Neural cell (in vitro differentiated cells): ENCODE results near the gene VSNL1.

ENCODE experiments used
- EP300 ChIP-seq: fragments of 450-650 bp; conservative IDR thresholded peaks from 2 replicates; pipeline ENCODE4 v1.6.1; 2014; ENCODE audit warnings: antibody characterized with exemption, mild to moderate bottlenecking, moderate library complexity; ENCODE audit not compliant: poor library complexity, severe bottlenecking
- EZH2 ChIP-seq: fragments of 200-600, 300-800 bp; shearing (Covaris generic), sonication (generic); IDR thresholded peaks from 2 replicates; pipeline ENCODE4 v1.6.1; 2014; ENCODE audit warnings: antibody characterized with exemption, low read length, borderline replicate concordance, mild to moderate bottlenecking; ENCODE audit not compliant: insufficient read depth, poor library complexity, severe bottlenecking
- POLR2AphosphoS5 ChIP-seq: IDR thresholded peaks from 2 replicates; pipeline ENCODE4 v1.6.1; 2012
- RAD21 ChIP-seq: fragments of 450-650 bp; conservative IDR thresholded peaks from 2 replicates; pipeline ENCODE4 v1.6.1; 2014; ENCODE audit warnings: antibody characterized with exemption, mild to moderate bottlenecking, moderate library complexity
- SMC3 ChIP-seq: fragments of 450-650 bp; conservative IDR thresholded peaks from 2 replicates; pipeline ENCODE4 v1.6.1; 2014; ENCODE audit warnings: antibody characterized with exemption, mild to moderate bottlenecking, moderate library complexity; ENCODE audit not compliant: poor library complexity
- TAF1 ChIP-seq: IDR thresholded peaks from 2 replicates; pipeline ENCODE4 v1.6.1; 2012; ENCODE audit warnings: low read depth
- TF ChIP-seq, protein P1 (sequence below): fragments of 450-650 bp; IDR thresholded peaks from 2 replicates; pipeline ENCODE4 v1.5.1; 2014; ENCODE audit warnings: antibody characterized with exemption, mild to moderate bottlenecking, moderate library complexity; ENCODE audit not compliant: poor library complexity, severe bottlenecking
- TF ChIP-seq, protein P2 (sequence below): IDR thresholded peaks from 2 replicates; pipeline ENCODE4 v1.6.1; 2012; ENCODE audit warnings: borderline replicate concordance

DNA sequence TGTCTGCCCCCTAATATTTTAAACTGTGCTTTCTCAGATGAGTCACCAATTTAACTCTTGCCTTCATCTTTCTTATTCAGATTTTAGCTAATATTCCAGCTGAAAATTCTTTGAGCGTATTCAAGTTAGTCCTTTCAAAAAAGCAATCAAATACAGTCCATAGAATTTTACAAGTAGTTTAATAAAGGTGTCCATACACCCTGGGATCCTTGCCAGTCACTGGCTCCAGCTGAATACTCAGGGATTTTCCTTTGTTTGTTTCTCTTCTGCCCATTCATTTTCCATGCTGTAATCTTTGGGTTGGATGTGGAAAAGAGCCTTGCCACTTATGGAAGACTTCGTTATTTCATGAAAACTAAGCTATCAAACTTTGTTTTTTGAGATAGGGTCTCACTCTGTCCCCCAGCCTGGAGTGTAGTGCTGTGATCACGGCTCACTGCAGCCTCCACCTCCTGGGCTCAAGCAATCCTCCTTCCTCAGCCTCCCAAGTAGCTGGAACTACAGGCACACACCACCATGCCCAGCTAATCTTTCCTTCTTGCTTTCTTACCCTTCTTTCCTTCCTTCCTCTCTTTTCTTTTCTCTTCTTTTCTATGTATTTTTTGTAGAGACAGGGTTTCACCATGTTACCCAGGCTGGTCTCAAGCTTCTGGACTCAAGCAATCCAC, 34.0 kb downstream of the VSNL1 start:
- TF ChIP-seq, protein P1, sequence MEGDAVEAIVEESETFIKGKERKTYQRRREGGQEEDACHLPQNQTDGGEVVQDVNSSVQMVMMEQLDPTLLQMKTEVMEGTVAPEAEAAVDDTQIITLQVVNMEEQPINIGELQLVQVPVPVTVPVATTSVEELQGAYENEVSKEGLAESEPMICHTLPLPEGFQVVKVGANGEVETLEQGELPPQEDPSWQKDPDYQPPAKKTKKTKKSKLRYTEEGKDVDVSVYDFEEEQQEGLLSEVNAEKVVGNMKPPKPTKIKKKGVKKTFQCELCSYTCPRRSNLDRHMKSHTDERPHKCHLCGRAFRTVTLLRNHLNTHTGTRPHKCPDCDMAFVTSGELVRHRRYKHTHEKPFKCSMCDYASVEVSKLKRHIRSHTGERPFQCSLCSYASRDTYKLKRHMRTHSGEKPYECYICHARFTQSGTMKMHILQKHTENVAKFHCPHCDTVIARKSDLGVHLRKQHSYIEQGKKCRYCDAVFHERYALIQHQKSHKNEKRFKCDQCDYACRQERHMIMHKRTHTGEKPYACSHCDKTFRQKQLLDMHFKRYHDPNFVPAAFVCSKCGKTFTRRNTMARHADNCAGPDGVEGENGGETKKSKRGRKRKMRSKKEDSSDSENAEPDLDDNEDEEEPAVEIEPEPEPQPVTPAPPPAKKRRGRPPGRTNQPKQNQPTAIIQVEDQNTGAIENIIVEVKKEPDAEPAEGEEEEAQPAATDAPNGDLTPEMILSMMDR, result no peak
- TF ChIP-seq, protein P2, sequence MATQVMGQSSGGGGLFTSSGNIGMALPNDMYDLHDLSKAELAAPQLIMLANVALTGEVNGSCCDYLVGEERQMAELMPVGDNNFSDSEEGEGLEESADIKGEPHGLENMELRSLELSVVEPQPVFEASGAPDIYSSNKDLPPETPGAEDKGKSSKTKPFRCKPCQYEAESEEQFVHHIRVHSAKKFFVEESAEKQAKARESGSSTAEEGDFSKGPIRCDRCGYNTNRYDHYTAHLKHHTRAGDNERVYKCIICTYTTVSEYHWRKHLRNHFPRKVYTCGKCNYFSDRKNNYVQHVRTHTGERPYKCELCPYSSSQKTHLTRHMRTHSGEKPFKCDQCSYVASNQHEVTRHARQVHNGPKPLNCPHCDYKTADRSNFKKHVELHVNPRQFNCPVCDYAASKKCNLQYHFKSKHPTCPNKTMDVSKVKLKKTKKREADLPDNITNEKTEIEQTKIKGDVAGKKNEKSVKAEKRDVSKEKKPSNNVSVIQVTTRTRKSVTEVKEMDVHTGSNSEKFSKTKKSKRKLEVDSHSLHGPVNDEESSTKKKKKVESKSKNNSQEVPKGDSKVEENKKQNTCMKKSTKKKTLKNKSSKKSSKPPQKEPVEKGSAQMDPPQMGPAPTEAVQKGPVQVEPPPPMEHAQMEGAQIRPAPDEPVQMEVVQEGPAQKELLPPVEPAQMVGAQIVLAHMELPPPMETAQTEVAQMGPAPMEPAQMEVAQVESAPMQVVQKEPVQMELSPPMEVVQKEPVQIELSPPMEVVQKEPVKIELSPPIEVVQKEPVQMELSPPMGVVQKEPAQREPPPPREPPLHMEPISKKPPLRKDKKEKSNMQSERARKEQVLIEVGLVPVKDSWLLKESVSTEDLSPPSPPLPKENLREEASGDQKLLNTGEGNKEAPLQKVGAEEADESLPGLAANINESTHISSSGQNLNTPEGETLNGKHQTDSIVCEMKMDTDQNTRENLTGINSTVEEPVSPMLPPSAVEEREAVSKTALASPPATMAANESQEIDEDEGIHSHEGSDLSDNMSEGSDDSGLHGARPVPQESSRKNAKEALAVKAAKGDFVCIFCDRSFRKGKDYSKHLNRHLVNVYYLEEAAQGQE, result no peak
- TF ChIP-seq EP300 (no peak), EZH2 (no peak), POLR2AphosphoS5 (no peak), RAD21 (no peak), TAF1 (no peak), SMC3 (no peak)
